Caco-2 (cell line): ENCODE measurements around the gene GALNS. TPM values are rescaled to one million over a fixed set of nuclear protein-coding genes. Genes with fewer than 3 reads are reported as not detected.

ENCODE experiments used
- BruUV-seq: library from RNA; stranded (reverse); fragments of 400-500 nt; replicated peaks from 2 replicates; lab custom pipeline; 2021; lab: Mats Ljungman, UMichigan
- CTCF ChIA-PET: fragments of 300-600 bp; sonication (Branson Sonifier 250); formaldehyde crosslinking; loops from one replicate; lab custom pipeline; 2022; ENCODE audit warnings: antibody characterized with exemption; lab: Charles Lee
- POLR2A ChIA-PET: fragments of 300-600 bp; sonication (Branson Sonifier 250); formaldehyde crosslinking; loops from one replicate; lab custom pipeline; 2022; ENCODE audit warnings: antibody characterized with exemption; lab: Charles Lee
- DNase-seq, 2 experiments: peaks; one replicate each; pipeline versions ENCODE4 v3.0.0 to v3.0.0-alpha.2; 2020 to 2022
- H3K27me3 ChIP-seq: replicated peaks from 2 replicates; pipeline ENCODE4 v1.6.0; 2011; ENCODE audit warnings: low read length; ENCODE audit not compliant: control insufficient read depth, insufficient read depth
- H3K36me3 ChIP-seq: 2 replicates; pipeline ENCODE4 v1.5.1; 2011; ENCODE audit warnings: low read length; ENCODE audit not compliant: control insufficient read depth, insufficient read depth
- H3K4me1 ChIP-seq: fragments of 250-450 bp; sonication (Bioruptor Pico); 2 replicates; pipeline ENCODE4 v1.5.1; 2020; ENCODE audit warnings: mild to moderate bottlenecking
- H3K4me3 ChIP-seq: 2 replicates; pipeline ENCODE4 v1.5.1; 2011; ENCODE audit warnings: low read depth, mild to moderate bottlenecking, control low read depth, low read length
- H3K9me3 ChIP-seq: fragments of 250-450 bp; sonication (Bioruptor Pico); 2 replicates; pipeline ENCODE4 v1.5.1; 2020; ENCODE audit warnings: mild to moderate bottlenecking, moderate library complexity
- H3K27ac Mint-ChIP-seq: one replicate; pipeline ENCODE4 v1.8.0; 2022; ENCODE audit warnings: mixed read lengths; ENCODE audit not compliant: unreplicated experiment
- H3K27me3 Mint-ChIP-seq: one replicate; pipeline ENCODE4 v1.8.0; 2022; ENCODE audit warnings: mixed read lengths; ENCODE audit not compliant: insufficient read depth, unreplicated experiment
- H3K36me3 Mint-ChIP-seq: one replicate; pipeline ENCODE4 v1.8.0; 2022; ENCODE audit warnings: mild to moderate bottlenecking, mixed read lengths; ENCODE audit not compliant: insufficient read depth, unreplicated experiment
- H3K4me1 Mint-ChIP-seq: one replicate; pipeline ENCODE4 v1.8.0; 2022; ENCODE audit warnings: low read depth, mixed read lengths; ENCODE audit not compliant: unreplicated experiment
- H3K4me3 Mint-ChIP-seq: one replicate; pipeline ENCODE4 v1.8.0; 2022; ENCODE audit warnings: mild to moderate bottlenecking, moderate library complexity, mixed read lengths; ENCODE audit not compliant: unreplicated experiment
- H3K9me3 Mint-ChIP-seq: one replicate; pipeline ENCODE4 v1.8.0; 2022; ENCODE audit warnings: mixed read lengths; ENCODE audit not compliant: unreplicated experiment
- intact Hi-C: fragments of 100-400 bp; cut with micrococcal nuclease; formaldehyde crosslinking; loops from one replicate; pipeline ENCODE4 v1.10.0; 2022; ENCODE audit not compliant: unreplicated experiment
- total RNA-seq: library from RNA; stranded (reverse); gene quantifications from 2 replicates; pipeline ENCODE4 v1.2.3, GENCODE V29; 2022
- TF ChIP-seq, protein P1 (sequence below), 2 experiments: fragments of 200-600 bp in 1 of 2; IDR thresholded peaks; 1 replicate in 1 of 2; 2 replicates in 1 of 2; pipeline versions ENCODE4 v1.5.1 to v1.8.0; 2011 to 2022; ENCODE audit warnings: antibody characterized with exemption in 1 of 2, control low read depth in 1 of 2, inconsistent platforms in 1 of 2, low read depth in 1 of 2, low read length in 1 of 2, mild to moderate bottlenecking in 1 of 2, moderate library complexity in 1 of 2; ENCODE audit not compliant: insufficient read depth in 1 of 2, severe bottlenecking in 1 of 2, unreplicated experiment in 1 of 2

The GALNS gene
- total RNA-seq, 1 experiment from 2014 or later: 57.8 TPM

DNA sequence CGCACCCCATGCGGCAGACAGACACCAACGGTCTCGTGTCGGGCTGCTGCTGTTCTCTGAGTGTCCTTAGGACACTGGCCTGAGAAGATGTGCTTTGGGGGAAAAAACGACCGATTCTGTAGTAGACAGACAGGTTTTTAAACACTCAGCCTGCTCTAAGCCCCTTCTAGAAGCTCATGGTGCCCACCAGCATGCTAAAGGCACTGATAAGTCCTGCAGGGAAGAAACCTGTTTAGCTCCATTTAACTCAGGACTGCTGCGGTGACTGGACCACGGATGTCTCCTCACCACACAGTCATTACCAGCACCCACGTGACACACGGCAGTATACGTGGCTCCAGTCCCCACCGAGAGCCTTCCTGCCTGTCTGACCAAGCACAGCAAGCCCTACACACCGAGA is 26.0 kb downstream of the GALNS start:
- intact Hi-C loops: no loop called here
- no peak overlapping the region for H3K4me3 Mint-ChIP-seq
- peaks cover 9% of the 10 kb centered on the region for H3K36me3 Mint-ChIP-seq
- ChIA-PET CTCF (interaction anchor here (0.8 kb wide), 1 partner anchor 93 kb away, joined by 4 read pairs; no protein-coding TSS in a partner anchor), POLR2A (no interaction called here)
- H3K27ac Mint-ChIP-seq: no peak overlapping the region
- Histone ChIP-seq H3K4me3 (no peak overlapping the region), H3K9me3 (no peaks in the 10 kb centered on the region), H3K36me3 (no peaks in the 10 kb centered on the region; the same call in 1 of the 2 replicates), H3K27me3 (no peaks in the 10 kb centered on the region), H3K4me1 (no peaks in the 10 kb centered on the region)
- H3K9me3 Mint-ChIP-seq: no peaks in the 10 kb centered on the region
- no peaks in the 10 kb centered on the region for H3K4me1 Mint-ChIP-seq
- H3K27me3 Mint-ChIP-seq: no peaks in the 10 kb centered on the region
- no peak for DNase-seq
- TF ChIP-seq, protein P1, sequence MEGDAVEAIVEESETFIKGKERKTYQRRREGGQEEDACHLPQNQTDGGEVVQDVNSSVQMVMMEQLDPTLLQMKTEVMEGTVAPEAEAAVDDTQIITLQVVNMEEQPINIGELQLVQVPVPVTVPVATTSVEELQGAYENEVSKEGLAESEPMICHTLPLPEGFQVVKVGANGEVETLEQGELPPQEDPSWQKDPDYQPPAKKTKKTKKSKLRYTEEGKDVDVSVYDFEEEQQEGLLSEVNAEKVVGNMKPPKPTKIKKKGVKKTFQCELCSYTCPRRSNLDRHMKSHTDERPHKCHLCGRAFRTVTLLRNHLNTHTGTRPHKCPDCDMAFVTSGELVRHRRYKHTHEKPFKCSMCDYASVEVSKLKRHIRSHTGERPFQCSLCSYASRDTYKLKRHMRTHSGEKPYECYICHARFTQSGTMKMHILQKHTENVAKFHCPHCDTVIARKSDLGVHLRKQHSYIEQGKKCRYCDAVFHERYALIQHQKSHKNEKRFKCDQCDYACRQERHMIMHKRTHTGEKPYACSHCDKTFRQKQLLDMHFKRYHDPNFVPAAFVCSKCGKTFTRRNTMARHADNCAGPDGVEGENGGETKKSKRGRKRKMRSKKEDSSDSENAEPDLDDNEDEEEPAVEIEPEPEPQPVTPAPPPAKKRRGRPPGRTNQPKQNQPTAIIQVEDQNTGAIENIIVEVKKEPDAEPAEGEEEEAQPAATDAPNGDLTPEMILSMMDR (IDR thresholded peaks at IDR 0.05; ENCODE audit: insufficient read depth in 1 of 2, low read depth in 1 of 2, low read length in 1 of 2, severe bottlenecking in 1 of 2, unreplicated experiment in 1 of 2): no peak
- BruUV-seq: no TSS peak

GRCh38 chr16:88830258-88830657 is 26.5 kb downstream of the GALNS start:
- POLR2A ChIA-PET: no interaction called here
- Mint-ChIP-seq H3K27ac (no peak overlapping the region), H3K9me3 (no peaks in the 10 kb centered on the region), H3K27me3 (no peaks in the 10 kb centered on the region), H3K4me1 (no peaks in the 10 kb centered on the region), H3K4me3 (no peak overlapping the region), H3K36me3 (peaks cover 12% of the 10 kb centered on the region)
- intact Hi-C loops: no loop called here
- TF ChIP-seq, protein P1 (IDR thresholded peaks at IDR 0.05; ENCODE audit: insufficient read depth in 1 of 2, low read depth in 1 of 2, low read length in 1 of 2, severe bottlenecking in 1 of 2, unreplicated experiment in 1 of 2): no peak
- CTCF ChIA-PET: interaction anchor here (0.8 kb wide), 1 partner anchor 93 kb away, joined by 4 read pairs; no protein-coding TSS in a partner anchor
- Histone ChIP-seq H3K4me3 (no peak overlapping the region), H3K9me3 (no peaks in the 10 kb centered on the region), H3K4me1 (no peaks in the 10 kb centered on the region), H3K36me3 (no peaks in the 10 kb centered on the region; the same call in 1 of the 2 replicates), H3K27me3 (no peaks in the 10 kb centered on the region)
- BruUV-seq: no TSS peak
- DNase-seq: no peak

DNA sequence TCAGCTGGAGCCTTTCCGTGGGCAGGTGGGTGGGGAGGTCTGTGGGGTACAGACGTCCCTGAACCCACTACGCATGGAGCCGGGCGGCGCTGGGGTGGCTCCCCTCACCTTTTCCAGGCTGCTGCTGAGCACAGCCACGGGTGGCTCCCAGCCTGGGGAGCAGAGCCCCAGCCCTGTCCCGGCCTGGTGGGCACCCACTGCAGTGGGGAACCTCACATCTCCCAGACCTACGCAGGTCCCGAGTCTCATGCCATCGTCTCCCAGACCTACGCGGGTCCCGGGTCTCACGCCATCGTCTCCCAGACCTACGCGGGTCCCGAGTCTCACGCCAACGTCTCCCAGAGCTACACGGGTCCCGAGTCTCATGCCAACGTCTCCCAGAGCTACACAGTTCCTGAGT is 28.0 kb downstream of the GALNS start:
- no peaks in the 10 kb centered on the region for H3K9me3 ChIP-seq
- H3K36me3 Mint-ChIP-seq: peaks cover 12% of the 10 kb centered on the region
- POLR2A ChIA-PET: no interaction called here
- no peak overlapping the region for H3K4me3 ChIP-seq
- TF ChIP-seq, protein P1 (IDR thresholded peaks at IDR 0.05; ENCODE audit: insufficient read depth in 1 of 2, low read depth in 1 of 2, low read length in 1 of 2, severe bottlenecking in 1 of 2, unreplicated experiment in 1 of 2): no peak
- CTCF ChIA-PET: no interaction called here
- no peak overlapping the region for H3K27ac Mint-ChIP-seq
- H3K4me3 Mint-ChIP-seq: no peak overlapping the region
- H3K4me1 ChIP-seq: no peaks in the 10 kb centered on the region
- no peaks in the 10 kb centered on the region for H3K9me3 Mint-ChIP-seq
- H3K27me3 Mint-ChIP-seq: no peaks in the 10 kb centered on the region
- BruUV-seq: no TSS peak
- intact Hi-C loops: no loop called here
- H3K36me3 ChIP-seq: no peaks in the 10 kb centered on the region; the same call in none of the 2 replicates
- H3K27me3 ChIP-seq: no peaks in the 10 kb centered on the region
- DNase-seq: no peak
- H3K4me1 Mint-ChIP-seq: no peaks in the 10 kb centered on the region
